Stimulated activated CD4-positive, alpha-beta T cell treated with anti-CD3 and anti-CD28 coated beads, Interleukin-4, amount 100 ng/mL, for 4 hours (primary cell): ENCODE data around the gene CLCA1.

ENCODE experiments used
- DNase-seq, 2 experiments: peaks; one replicate each; pipeline ENCODE4 v3.0.0-alpha.2; 2020

The CLCA1 gene

DNA sequence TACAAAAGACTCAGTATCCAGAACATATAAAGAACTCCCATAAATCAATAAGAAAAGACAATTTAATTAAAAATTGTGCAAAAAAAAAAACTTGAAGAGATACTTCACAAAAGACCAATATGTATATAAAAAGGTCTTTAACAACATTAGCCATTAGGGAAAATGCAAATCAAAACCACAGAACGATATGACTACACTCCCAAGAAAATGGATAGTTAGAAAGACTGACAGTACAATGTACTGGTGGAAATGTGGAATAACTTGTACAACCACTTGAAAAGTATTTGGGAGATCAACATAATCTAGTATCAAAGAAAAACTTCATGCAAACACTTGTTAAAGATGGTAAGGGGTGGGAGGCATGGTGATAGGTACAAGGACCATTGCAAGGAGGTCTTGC, 3.9 kb upstream of the CLCA1 start:
- no peak for DNase-seq

GRCh38 chr1:86466109-86466844, 2.5 kb upstream of the CLCA1 start:
- DNase-seq = no peak

DNA sequence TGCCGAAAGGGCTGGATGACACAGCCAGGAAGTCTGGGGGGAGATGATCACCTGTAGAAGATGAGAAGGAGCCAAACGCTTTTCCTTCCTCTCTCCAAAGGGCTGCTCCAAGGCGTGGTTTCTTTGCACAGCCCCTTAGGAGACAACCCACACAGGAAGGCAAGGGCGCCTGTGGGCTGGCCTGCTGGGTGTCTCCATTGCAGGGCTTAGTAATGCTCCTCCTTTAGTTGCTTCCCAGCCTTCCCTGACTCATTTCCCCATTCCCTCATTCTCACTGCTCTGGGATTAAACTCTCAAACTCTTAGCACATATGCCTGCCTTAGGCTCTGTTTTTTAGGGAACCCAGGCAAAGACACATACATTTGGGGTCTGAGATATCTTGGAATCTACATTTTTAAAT, 1.7 kb upstream of the CLCA1 start:
- no peak for DNase-seq

GRCh38 chr1:86470859-86471258, 2.1 kb downstream of the CLCA1 start:
- DNase-seq = no peak

- DNase-seq = no peak
Observed at GRCh38 chr1:86471291-86471690, 2.6 kb downstream of the CLCA1 start.

DNA sequence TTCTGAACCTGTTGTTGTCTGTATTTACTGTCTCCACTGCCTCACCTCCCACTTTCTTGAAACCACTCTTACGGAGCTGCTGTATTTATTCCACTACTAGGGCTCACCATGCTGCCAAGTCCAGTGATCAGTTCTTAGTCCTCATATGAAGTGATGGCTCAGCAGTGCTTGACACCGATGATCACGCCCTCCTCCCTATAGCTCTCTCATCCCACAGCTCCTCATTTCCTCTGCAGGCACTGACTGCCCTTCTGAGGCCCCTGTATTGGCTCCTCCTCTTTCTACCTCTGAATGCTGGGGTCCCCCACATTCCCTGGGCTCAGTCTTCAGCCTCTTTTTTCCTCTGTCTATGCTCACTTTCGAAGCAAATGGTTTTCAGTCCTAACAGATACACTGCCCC, 3.4 kb downstream of the CLCA1 start:
- no peak for DNase-seq

DNA sequence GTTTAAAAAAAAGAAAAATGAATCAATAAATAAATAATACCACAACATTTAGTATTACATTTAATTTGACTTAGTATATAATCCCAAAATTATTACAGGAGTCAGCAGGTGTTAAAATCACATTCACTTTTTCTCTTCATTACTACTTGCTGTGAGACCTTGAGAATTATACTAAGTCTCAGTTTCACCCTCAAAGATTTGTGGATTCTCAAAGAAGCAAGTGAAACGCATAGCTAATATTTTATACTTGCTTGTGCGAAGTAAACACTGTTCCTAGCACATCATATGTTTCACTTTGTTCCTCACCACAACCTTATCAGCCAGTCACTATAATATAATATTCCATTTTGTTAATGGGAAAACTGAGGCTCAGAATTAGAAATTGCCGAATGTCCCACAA, 4.0 kb downstream of the CLCA1 start:
- no peak for DNase-seq

DNA sequence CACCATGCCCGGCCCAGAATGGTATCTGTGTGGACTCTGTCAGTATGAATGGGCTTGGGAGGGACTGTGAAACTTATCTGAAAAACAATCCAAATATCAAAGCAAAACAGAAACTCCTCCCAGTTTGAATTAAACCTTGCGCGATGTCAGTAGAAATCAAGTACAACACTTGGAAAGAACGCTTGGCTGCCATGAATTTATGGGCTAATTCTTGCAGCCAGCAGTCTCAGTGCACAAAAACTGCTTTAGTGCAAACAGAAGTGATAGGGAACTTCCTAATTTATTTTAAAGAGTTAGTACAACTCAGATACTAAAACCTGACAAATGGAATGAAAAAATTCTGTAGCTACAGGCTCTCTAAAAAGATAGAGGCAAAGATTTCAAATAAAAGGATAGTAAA, 8.5 kb downstream of the CLCA1 start:
- no peak for DNase-seq

DNA sequence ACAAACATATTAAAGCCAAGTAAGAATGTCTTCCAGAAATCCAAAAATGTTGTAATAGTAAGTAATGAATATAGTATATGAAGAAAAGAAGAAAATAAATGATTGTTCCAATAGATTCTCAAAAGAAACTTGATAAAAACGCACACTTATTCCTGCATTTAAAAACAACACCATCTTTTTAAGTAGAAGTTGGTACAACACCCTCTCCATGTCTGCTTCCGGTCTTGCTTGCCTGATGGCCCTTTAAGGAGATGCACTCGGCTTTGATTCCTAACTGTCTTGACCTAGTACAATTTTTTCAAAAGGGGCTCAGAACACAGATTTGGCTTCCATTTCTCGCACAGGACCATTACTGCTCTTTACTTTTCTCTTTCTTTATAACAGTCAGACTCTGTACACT, 9.0 kb downstream of the CLCA1 start:
- no peak for DNase-seq

DNA sequence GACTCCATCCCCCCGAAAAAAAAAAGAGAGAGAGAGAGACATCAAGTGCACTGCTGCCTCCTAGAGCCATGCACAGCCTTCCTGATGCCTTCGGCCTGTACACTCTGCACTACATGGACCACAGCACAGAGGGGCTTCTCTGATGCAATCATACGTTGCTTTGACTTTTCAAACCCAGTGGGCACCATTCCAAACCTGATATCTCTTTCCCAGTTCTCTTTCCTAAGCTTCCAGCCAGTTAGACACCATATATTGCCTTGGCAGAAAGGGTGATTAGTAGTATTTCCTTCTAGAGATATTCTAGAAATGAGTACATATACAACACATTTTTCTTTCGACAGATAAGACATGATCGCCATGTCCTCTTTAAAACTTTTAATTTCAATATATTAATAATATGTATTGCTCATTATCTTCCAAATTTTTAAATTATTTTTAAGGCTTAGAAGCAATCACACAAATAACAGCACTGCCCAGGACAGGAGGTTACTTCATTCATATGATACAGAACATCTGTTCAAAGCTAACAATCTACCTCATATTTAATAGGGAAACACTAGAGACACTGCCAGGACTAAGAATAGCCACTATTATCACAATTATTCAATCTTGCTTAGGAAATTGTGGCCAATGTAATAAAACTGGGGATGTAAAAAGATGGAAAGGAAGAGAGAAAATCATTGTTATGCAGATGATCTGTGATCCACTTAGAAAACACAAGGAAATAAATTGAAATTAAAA, 9.9 kb downstream of the CLCA1 start:
- DNase-seq = no peak

GRCh38 chr1:86481966-86482365, 13.2 kb downstream of the CLCA1 start:
- DNase-seq = no peak

DNA sequence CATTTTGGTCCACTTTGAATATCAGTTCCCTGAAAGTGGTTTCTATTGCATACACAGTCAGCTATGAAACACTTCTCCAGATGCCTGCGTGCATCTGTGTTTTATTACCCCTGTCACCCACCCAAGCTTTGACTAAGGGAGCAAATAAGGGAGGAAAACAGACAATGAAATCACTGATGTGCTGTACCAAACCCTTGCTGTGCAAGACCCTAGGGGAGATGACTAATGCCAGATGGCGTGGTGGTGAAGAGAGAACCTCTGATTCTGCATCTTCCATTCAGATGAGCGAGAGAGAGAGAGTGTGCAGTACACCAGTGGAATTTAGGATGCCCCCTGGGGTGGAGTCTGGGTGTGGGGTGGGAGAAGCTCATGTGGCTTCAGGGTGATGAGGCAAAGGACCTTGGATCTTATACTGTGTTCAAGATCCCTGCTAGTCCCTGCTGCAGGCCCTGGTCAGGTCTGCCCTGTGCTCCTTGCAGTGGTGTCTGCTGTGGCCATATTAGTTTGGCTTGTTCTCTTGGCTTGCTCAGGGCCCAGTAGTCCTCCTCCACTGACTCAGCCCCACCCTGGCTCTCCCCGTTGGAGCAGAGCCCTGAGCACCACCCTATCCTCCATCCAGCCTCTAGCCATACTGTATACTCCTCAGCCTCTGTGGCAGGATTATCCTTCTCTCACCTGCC, 18.5 kb downstream of the CLCA1 start:
- no peak for DNase-seq

- no peak for DNase-seq
Observed at GRCh38 chr1:86487811-86488141, 19.0 kb downstream of the CLCA1 start.

DNA sequence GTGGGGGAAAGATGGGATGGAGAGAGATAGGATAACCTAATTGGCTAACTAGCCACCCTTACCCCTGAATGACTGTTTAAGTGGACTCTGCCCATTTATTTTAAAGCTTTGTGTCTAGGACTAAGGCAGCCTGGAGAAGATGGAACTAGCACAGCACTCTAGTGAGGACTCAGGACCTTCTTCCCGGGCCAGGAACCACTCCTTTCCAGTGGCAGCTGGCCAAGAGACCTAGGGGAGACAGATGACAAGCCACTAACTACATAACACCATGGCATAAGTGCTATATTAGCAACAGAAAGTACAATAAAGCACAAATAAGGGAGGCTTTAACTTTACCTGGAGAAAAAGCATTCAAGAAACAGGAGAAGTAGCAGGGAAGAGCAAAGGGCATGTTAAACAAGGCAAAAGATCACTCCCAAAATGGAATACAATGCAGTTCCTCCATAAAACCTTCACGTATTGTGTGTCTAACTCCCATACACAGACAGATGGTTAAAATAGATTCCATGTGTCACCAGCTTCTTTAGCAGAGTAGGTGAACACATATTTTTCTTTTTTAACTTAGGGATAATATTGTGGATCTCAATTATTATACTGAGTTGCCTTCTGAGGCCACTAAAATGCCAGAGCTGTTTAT, 20.6 kb downstream of the CLCA1 start:
- DNase-seq = no peak

- DNase-seq = no peak
Observed at GRCh38 chr1:86491171-86491950, 22.6 kb downstream of the CLCA1 start.

DNA sequence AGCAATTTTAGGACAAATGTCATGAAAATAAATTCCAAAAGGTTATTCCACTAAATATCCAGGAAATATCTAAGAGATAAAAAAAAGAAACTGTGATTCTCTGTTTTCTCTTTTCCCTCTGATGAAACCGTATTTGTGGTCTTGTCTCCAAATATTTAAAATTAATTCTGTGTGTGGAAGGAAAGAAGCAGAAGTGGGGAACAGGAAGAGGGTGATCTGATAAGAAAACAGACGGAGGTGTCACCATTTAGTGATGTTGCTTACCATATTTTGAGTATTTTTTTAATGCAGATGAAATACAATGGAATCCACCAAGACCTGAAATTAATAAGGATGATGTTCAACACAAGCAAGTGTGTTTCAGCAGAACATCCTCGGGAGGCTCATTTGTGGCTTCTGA, 29.6 kb downstream of the CLCA1 start:
- no peak for DNase-seq

DNA sequence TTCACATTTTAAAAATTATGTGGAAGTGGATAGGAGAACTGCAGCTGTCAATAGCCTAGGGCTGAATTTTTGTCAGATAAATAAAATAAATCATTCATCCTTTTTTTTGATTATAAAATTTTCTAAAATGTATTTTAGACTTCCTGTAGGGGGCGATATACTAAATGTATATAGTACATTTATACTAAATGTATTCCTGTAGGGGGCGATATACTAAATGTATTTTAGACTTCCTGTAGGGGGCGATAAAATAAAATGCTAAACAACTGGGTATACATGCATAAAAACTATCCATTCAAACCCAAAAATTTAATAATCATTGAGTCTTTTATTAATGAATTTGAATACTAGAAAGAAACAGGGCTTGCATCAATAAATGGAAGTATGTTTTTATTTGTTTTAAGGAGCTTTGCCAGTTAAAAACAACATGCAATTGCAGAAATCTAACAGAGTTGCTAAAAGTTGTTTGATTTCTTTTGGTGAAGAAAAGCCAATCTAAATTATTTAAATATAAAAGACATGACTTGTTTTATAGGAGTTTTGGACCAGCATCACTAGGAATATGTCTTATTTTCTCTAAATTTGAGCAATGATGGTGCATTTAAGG, 31.4 kb downstream of the CLCA1 start:
- DNase-seq = no peak

DNA sequence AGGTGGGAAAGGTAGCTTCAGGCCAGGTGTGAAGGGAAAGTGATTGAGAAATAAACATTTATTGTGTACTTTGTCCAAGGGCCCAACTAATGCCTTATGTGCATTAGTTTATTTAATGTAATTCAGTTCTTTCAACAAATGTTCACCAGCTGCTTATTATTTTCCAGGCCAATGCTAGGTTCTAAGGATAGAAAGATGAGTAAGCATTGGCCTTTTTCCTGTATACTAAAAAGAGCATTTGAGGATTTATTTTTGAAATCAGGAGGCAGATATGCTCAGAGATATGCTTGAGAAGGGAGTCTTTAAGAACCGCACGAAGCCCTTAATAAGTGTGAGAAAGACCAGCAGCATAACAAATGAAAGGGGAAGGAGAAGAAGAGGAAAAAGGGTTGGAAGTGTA, 32.0 kb downstream of the CLCA1 start:
- no peak for DNase-seq

GRCh38 chr1:86502125-86502646, 33.5 kb downstream of the CLCA1 start:
- DNase-seq = peak; percentile 14 to 17

GRCh38 chr1:86502721-86503405, 34.1 kb downstream of the CLCA1 start:
- DNase-seq = no peak

GRCh38 chr1:86503406-86504136, 34.8 kb downstream of the CLCA1 start:
- no peak for DNase-seq
